ENCODE measurements around the gene EP300.
"Not testable (repeated sequence)": the region's sequence is repeated elsewhere in the genome, so short reads cannot be mapped to it uniquely, and the experiment has no call there.

Gene EP300

DNA sequence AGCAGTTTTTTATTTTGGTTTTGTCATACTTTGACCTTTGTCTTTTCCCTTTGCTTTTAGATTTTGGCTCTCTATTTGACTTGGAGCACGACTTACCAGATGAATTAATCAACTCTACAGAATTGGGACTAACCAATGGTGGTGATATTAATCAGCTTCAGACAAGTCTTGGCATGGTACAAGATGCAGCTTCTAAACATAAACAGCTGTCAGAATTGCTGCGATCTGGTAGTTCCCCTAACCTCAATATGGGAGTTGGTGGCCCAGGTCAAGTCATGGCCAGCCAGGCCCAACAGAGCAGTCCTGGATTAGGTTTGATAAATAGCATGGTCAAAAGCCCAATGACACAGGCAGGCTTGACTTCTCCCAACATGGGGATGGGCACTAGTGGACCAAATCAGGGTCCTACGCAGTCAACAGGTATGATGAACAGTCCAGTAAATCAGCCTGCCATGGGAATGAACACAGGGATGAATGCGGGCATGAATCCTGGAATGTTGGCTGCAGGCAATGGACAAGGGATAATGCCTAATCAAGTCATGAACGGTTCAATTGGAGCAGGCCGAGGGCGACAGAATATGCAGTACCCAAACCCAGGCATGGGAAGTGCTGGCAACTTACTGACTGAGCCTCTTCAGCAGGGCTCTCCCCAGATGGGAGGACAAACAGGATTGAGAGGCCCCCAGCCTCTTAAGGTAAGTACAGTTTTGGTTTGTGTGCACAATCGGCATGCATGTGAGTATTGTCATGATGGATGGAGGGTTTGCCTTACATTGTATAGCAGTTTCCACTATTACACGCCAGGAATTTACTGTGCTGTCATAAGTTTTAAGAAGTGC, 25.0 kb downstream of the EP300 start:
- no peak overlapping the region for H3K4me3 ChIP-seq (ENCODE audit: low read length)
- no peaks in the 10 kb centered on the region for H3K9me3 ChIP-seq (ENCODE audit: control insufficient read depth, low read length)
- H3K36me3 ChIP-seq (ENCODE audit: control insufficient read depth, insufficient read depth, low read length, severe bottlenecking): peaks cover 43% of the 10 kb centered on the region
- DNase-seq (ENCODE audit: low read depth): no peak
- H3K27me3 ChIP-seq (replicated peaks; ENCODE audit: control insufficient read depth, insufficient read depth, low read length): no peaks in the 10 kb centered on the region
- H3K4me1 ChIP-seq (ENCODE audit: control insufficient read depth, insufficient read depth, low read length): peaks cover 5% of the 10 kb centered on the region
- H3K9ac ChIP-seq (ENCODE audit: low read length): no peak overlapping the region

- no peaks in the 10 kb centered on the region for H3K27me3 ChIP-seq (replicated peaks; ENCODE audit: control insufficient read depth, insufficient read depth, low read length)
- no peak for DNase-seq (ENCODE audit: low read depth)
- no peak overlapping the region for H3K9ac ChIP-seq (ENCODE audit: low read length)
- no peaks in the 10 kb centered on the region for H3K9me3 ChIP-seq (ENCODE audit: control insufficient read depth, low read length)
- H3K4me3 ChIP-seq (ENCODE audit: low read length): no peak overlapping the region
- H3K36me3 ChIP-seq (ENCODE audit: control insufficient read depth, insufficient read depth, low read length, severe bottlenecking): peaks cover 63% of the 10 kb centered on the region
- H3K4me1 ChIP-seq (ENCODE audit: control insufficient read depth, insufficient read depth, low read length): no peaks in the 10 kb centered on the region
Measured at GRCh38 chr22:41123151-41123550, 30.8 kb downstream of the EP300 start.

- Histone ChIP-seq H3K36me3 (ENCODE audit: control insufficient read depth, insufficient read depth, low read length, severe bottlenecking) (peaks cover 64% of the 10 kb centered on the region), H3K9ac (ENCODE audit: low read length) (no peak overlapping the region), H3K4me3 (ENCODE audit: low read length) (no peak overlapping the region), H3K27me3 (replicated peaks; ENCODE audit: control insufficient read depth, insufficient read depth, low read length) (no peaks in the 10 kb centered on the region), H3K4me1 (ENCODE audit: control insufficient read depth, insufficient read depth, low read length) (no peaks in the 10 kb centered on the region), H3K9me3 (ENCODE audit: control insufficient read depth, low read length) (no peaks in the 10 kb centered on the region)
- no peak for DNase-seq (ENCODE audit: low read depth)
Measured at GRCh38 chr22:41124086-41124485, 31.7 kb downstream of the EP300 start.

GRCh38 chr22:41127451-41127850, 35.1 kb downstream of the EP300 start:
- Histone ChIP-seq H3K36me3 (ENCODE audit: control insufficient read depth, insufficient read depth, low read length, severe bottlenecking) (peaks cover 78% of the 10 kb centered on the region), H3K9me3 (ENCODE audit: control insufficient read depth, low read length) (no peaks in the 10 kb centered on the region)

GRCh38 chr22:41128606-41129005, 36.2 kb downstream of the EP300 start:
- no peak overlapping the region for H3K4me3 ChIP-seq (ENCODE audit: low read length)
- peaks cover 86% of the 10 kb centered on the region for H3K36me3 ChIP-seq (ENCODE audit: control insufficient read depth, insufficient read depth, low read length, severe bottlenecking)
- no peaks in the 10 kb centered on the region for H3K9me3 ChIP-seq (ENCODE audit: control insufficient read depth, low read length)
- no peak overlapping the region for H3K9ac ChIP-seq (ENCODE audit: low read length)
- H3K4me1 ChIP-seq (ENCODE audit: control insufficient read depth, insufficient read depth, low read length): no peaks in the 10 kb centered on the region
- DNase-seq (ENCODE audit: low read depth): no peak
- H3K27me3 ChIP-seq (replicated peaks; ENCODE audit: control insufficient read depth, insufficient read depth, low read length): no peaks in the 10 kb centered on the region

More at GRCh38 chr22:41127451-41127850, 35.1 kb downstream of the EP300 start:
- Histone ChIP-seq H3K4me1 (ENCODE audit: control insufficient read depth, insufficient read depth, low read length) (no peaks in the 10 kb centered on the region), H3K4me3 (ENCODE audit: low read length) (no peak overlapping the region), H3K27me3 (replicated peaks; ENCODE audit: control insufficient read depth, insufficient read depth, low read length) (no peaks in the 10 kb centered on the region), H3K9ac (ENCODE audit: low read length) (no peak overlapping the region)
- DNase-seq (ENCODE audit: low read depth): no peak

DNA sequence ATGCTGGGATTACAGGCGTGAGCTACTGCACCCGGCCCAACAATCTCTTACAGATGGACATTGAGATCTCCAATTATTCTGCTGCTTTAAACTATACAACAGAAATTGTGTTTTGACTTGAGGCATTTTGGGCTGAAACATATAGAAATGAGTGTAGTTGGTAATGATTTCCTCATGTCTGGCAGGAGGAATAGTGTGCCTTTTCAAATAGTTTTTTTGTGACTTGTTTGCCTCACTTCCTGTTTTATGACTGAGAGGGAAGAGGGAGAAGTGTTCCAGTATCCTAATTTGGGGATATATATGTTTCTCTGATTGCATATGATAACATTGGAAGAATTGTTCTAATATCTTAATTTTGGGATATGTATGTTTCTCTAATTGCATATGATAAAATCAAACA, 40.2 kb downstream of the EP300 start:
- no peaks in the 10 kb centered on the region for H3K9me3 ChIP-seq (ENCODE audit: control insufficient read depth, low read length)
- H3K4me3 ChIP-seq (ENCODE audit: low read length): no peak overlapping the region
- H3K27me3 ChIP-seq (replicated peaks; ENCODE audit: control insufficient read depth, insufficient read depth, low read length): no peaks in the 10 kb centered on the region
- H3K4me1 ChIP-seq (ENCODE audit: control insufficient read depth, insufficient read depth, low read length): no peaks in the 10 kb centered on the region
- no peak overlapping the region for H3K9ac ChIP-seq (ENCODE audit: low read length)
- peaks cover 95% of the 10 kb centered on the region for H3K36me3 ChIP-seq (ENCODE audit: control insufficient read depth, insufficient read depth, low read length, severe bottlenecking)
- peak; percentile 25 for DNase-seq (ENCODE audit: low read depth)

DNA sequence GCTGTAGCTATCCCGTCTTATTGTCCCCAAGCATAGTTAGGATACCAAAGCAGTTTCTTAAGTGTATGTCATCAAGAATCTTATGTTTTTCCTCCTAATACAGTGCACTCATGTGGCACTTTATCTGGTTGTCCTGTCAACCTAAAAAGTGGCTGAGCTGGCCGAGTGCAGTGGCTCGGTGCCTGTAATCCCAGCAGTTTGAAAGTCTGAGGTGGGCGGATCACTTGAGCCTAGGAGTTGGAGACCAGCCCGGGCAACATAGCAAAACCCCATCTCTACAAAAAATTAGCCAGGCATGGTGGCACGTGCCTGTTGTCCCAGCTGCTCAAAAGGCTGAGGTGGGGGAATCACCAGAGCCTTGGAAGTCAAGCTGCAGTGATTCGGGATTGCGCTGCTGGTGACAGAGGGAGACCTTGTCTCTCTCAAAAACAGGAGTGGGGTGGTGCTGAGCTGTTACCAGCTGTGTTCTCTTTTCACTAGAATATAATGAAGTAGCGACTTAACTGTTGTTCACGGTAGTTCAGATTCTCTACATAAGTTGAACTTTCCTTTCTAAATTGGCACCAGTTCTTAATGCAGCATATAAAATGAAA, 48.1 kb downstream of the EP300 start:
- Histone ChIP-seq H3K4me1 (ENCODE audit: control insufficient read depth, insufficient read depth, low read length) (peaks cover 10% of the 10 kb centered on the region), H3K36me3 (ENCODE audit: control insufficient read depth, insufficient read depth, low read length, severe bottlenecking) (peaks cover 94% of the 10 kb centered on the region), H3K4me3 (ENCODE audit: low read length) (no peak overlapping the region), H3K9me3 (ENCODE audit: control insufficient read depth, low read length) (no peaks in the 10 kb centered on the region), H3K27me3 (replicated peaks; ENCODE audit: control insufficient read depth, insufficient read depth, low read length) (no peaks in the 10 kb centered on the region), H3K9ac (ENCODE audit: low read length) (no peak overlapping the region)
- DNase-seq (ENCODE audit: low read depth): no peak

- not testable (repeated sequence) for H3K4me3 ChIP-seq (ENCODE audit: low read length); H3K4me1 ChIP-seq (ENCODE audit: control insufficient read depth, insufficient read depth, low read length); H3K9me3 ChIP-seq (ENCODE audit: control insufficient read depth, low read length); H3K27me3 ChIP-seq (replicated peaks; ENCODE audit: control insufficient read depth, insufficient read depth, low read length); H3K9ac ChIP-seq (ENCODE audit: low read length); DNase-seq (ENCODE audit: low read depth)
- H3K36me3 ChIP-seq (ENCODE audit: control insufficient read depth, insufficient read depth, low read length, severe bottlenecking): peaks cover 93% of the 10 kb centered on the region
Measured at GRCh38 chr22:41145921-41146320, 53.5 kb downstream of the EP300 start.

DNA sequence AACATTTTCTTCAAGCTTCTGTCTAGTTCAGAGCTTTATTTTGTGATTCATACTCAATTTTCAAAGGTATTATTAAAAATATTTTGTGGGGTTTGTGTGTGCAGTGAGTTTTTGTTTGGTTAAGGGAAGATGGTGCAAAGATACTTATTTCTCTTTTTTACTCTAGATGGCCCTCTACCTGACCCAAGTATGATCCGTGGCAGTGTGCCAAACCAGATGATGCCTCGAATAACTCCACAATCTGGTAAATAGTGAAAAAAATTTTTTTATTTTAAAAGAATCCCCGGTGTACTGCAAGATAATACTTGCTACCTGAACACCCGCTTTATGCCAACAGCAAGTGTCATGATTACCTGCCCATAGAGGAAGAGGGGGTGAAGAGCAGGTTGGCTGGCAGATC, 54.2 kb downstream of the EP300 start:
- Histone ChIP-seq H3K4me1 (ENCODE audit: control insufficient read depth, insufficient read depth, low read length) (no peaks in the 10 kb centered on the region), H3K9ac (ENCODE audit: low read length) (no peak overlapping the region), H3K4me3 (ENCODE audit: low read length) (no peak overlapping the region), H3K27me3 (replicated peaks; ENCODE audit: control insufficient read depth, insufficient read depth, low read length) (no peaks in the 10 kb centered on the region), H3K36me3 (ENCODE audit: control insufficient read depth, insufficient read depth, low read length, severe bottlenecking) (peaks cover 93% of the 10 kb centered on the region), H3K9me3 (ENCODE audit: control insufficient read depth, low read length) (no peaks in the 10 kb centered on the region)
- no peak for DNase-seq (ENCODE audit: low read depth)

DNA sequence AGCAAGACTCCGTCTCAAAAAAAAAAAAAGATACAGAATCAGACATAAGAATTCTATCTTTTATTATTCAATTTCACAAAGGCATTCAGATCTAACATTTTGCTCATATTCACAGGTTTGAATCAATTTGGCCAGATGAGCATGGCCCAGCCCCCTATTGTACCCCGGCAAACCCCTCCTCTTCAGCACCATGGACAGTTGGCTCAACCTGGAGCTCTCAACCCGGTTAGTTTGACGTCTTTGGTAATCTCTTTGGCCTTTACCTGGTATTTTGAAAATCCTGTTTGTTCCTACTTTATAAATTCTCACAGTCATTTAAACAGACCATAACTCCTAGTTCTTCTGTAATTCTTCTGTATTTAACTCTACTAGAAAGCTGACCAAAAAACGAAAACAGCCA, 55.3 kb downstream of the EP300 start:
- H3K36me3 ChIP-seq (ENCODE audit: control insufficient read depth, insufficient read depth, low read length, severe bottlenecking): peaks cover 93% of the 10 kb centered on the region
- no peaks in the 10 kb centered on the region for H3K9me3 ChIP-seq (ENCODE audit: control insufficient read depth, low read length)
- DNase-seq (ENCODE audit: low read depth): no peak
- no peaks in the 10 kb centered on the region for H3K4me1 ChIP-seq (ENCODE audit: control insufficient read depth, insufficient read depth, low read length)
- H3K9ac ChIP-seq (ENCODE audit: low read length): no peak overlapping the region
- no peak overlapping the region for H3K4me3 ChIP-seq (ENCODE audit: low read length)
- no peaks in the 10 kb centered on the region for H3K27me3 ChIP-seq (replicated peaks; ENCODE audit: control insufficient read depth, insufficient read depth, low read length)

DNA sequence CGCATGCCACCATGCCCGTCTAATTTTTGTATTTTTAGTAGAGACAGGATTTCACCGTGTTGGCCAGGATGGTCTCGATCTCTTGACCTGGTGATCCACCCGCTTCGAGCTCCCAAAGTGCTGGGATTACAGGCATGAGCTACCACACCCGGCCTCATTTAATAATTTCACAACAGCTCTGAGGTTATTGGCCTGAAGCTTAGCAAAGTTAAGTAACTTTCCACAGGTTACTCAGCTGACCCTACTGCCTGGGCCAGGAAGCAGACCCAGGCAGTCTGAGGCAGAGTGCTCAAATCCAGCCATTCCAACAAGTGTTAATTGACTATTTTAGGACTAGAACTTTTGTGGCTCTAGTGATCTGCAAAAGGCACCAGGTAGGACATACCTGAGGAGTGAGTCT, 60.5 kb downstream of the EP300 start:
- peaks cover 100% of the 10 kb centered on the region for H3K36me3 ChIP-seq (ENCODE audit: control insufficient read depth, insufficient read depth, low read length, severe bottlenecking)
- H3K9ac ChIP-seq (ENCODE audit: low read length): no peak overlapping the region
- no peaks in the 10 kb centered on the region for H3K9me3 ChIP-seq (ENCODE audit: control insufficient read depth, low read length)
- no peaks in the 10 kb centered on the region for H3K27me3 ChIP-seq (replicated peaks; ENCODE audit: control insufficient read depth, insufficient read depth, low read length)
- H3K4me3 ChIP-seq (ENCODE audit: low read length): no peak overlapping the region
- H3K4me1 ChIP-seq (ENCODE audit: control insufficient read depth, insufficient read depth, low read length): no peaks in the 10 kb centered on the region
- DNase-seq (ENCODE audit: low read depth): no peak
